Ishikawa (cell line): ENCODE results near the gene AEBP1.

Source experiments
- EGR1 ChIP-seq: IDR thresholded peaks from 2 replicates; pipeline ENCODE4 v1.6.1; 2012
- EP300 ChIP-seq: IDR thresholded peaks from 2 replicates; pipeline ENCODE4 v1.6.1; 2012; ENCODE audit warnings: borderline replicate concordance
- FOXM1 ChIP-seq: IDR thresholded peaks from 2 replicates; pipeline ENCODE4 v1.6.1; 2012; ENCODE audit warnings: low read depth, borderline replicate concordance
- RAD21 ChIP-seq: IDR thresholded peaks from 2 replicates; pipeline ENCODE4 v1.6.1; 2012; ENCODE audit warnings: low read depth
- TCF12 ChIP-seq: IDR thresholded peaks from 2 replicates; pipeline ENCODE4 v1.6.1; 2012; ENCODE audit warnings: low read depth
- TEAD4 ChIP-seq: IDR thresholded peaks from 2 replicates; pipeline ENCODE4 v1.6.1; 2012
- YY1 ChIP-seq: IDR thresholded peaks from 2 replicates; pipeline ENCODE4 v1.6.1; 2012; ENCODE audit warnings: low read depth
- ZBTB7A ChIP-seq: IDR thresholded peaks from 2 replicates; pipeline ENCODE4 v1.6.1; 2012; ENCODE audit warnings: low read depth
- TF ChIP-seq, protein P1 (sequence below): IDR thresholded peaks from 2 replicates; pipeline ENCODE4 v1.6.1; 2012

DNA sequence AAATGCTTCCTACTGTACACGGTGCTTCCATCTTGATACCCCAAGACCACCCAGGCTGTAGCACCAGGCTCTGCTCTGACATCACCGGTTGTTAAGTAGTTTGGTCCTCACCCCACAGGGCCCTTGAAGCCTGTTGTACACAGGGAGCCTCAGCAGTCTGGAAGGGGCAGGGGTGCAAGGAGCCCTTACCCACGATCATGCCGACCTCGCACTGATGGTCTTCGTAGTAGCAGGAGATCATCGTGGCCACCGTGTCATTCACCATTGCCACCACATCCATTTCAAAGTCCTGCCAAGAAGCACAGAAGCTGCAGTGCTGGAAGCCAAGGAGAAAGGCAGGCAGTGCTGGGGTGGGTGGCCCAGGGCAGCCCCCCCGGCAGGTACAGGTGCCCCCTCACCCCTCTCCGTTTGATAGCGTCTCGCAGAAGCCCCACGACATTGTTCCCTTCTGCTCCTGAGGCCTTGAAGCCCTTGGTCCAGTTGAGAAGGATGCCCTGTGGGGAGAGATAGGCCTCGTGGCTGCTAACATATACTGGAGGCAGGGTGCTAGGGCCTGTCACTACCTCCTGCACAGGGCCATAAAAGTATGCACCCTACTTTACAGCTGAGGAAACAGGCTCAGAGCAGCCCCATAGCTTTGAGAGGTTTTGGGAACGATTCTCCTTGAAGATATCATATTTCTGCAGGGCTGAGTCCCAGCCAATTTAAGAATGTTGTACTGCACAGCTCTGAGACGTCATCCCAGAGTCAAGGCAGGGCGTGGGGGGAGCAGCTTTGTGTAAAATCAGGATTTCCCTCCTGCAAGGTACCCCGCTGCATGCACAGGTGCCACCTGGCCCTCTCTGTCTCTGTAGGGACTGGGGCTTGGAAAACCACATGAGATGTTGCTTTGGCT, 45.7 kb downstream of the AEBP1 start:
- no peak for TF ChIP-seq EP300
- TF ChIP-seq, protein P1, sequence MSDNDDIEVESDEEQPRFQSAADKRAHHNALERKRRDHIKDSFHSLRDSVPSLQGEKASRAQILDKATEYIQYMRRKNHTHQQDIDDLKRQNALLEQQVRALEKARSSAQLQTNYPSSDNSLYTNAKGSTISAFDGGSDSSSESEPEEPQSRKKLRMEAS, result no peak
- TF ChIP-seq YY1, result no peak
- TF ChIP-seq EGR1, result no peak
- TF ChIP-seq RAD21, result no peak
- TF ChIP-seq FOXM1, result no peak
- no peak for TF ChIP-seq TEAD4
- TF ChIP-seq ZBTB7A, result no peak
- no peak for TF ChIP-seq TCF12
